Karpas-422 (cell line): ENCODE results near the gene SCP2D1. TPM values are rescaled to one million over a fixed set of nuclear protein-coding genes. Genes with fewer than 3 reads are reported as not detected.

Experiments used
- DNase-seq: peaks from one replicate; pipeline ENCODE4 v3.0.0-alpha.2; 2015
- H2AFZ ChIP-seq: fragments of 200-600 bp; sonication (generic); 2 replicates; pipeline ENCODE4 v1.6.1; 2014; ENCODE audit warnings: antibody characterized with exemption, low read length, mixed read lengths
- H3K27ac ChIP-seq: fragments of 200-600 bp; sonication (generic); 2 replicates; pipeline ENCODE4 v1.5.1; 2014; ENCODE audit warnings: mild to moderate bottlenecking, low read length, moderate library complexity
- H3K27me3 ChIP-seq: fragments of 200-600 bp; sonication (generic); 2 replicates; pipeline ENCODE4 v1.6.1; 2014; ENCODE audit warnings: low read length, mixed read lengths
- H3K36me3 ChIP-seq: fragments of 200-600 bp; sonication (generic); 2 replicates; pipeline ENCODE4 v1.6.1; 2014; ENCODE audit warnings: low read length, mixed read lengths; ENCODE audit not compliant: insufficient read depth
- H3K4me1 ChIP-seq: fragments of 200-600 bp; sonication (generic); 2 replicates; pipeline ENCODE4 v1.6.1; 2014; ENCODE audit warnings: mild to moderate bottlenecking, low read length, mixed read lengths
- H3K4me2 ChIP-seq: fragments of 200-600 bp; sonication (generic); 2 replicates; pipeline ENCODE4 v1.6.1; 2014; ENCODE audit warnings: low read length, low read depth, mild to moderate bottlenecking; ENCODE audit not compliant: poor library complexity, severe bottlenecking
- H3K4me3 ChIP-seq: fragments of 200-600 bp; sonication (generic); 2 replicates; pipeline ENCODE4 v1.5.1; 2014; ENCODE audit warnings: mild to moderate bottlenecking, antibody characterized with exemption, low read length, mixed read lengths
- H3K79me2 ChIP-seq: fragments of 200-600 bp; sonication (generic); 2 replicates; pipeline ENCODE4 v1.6.1; 2014; ENCODE audit warnings: mild to moderate bottlenecking, low read length, mixed read lengths
- H3K9ac ChIP-seq: fragments of 200-600 bp; sonication (generic); 2 replicates; pipeline ENCODE4 v1.6.0; 2014; ENCODE audit warnings: low read length
- H3K9me2 ChIP-seq: fragments of 200-600 bp; sonication (generic), shearing (Covaris generic); replicated peaks from 2 replicates; pipeline ENCODE4 v1.6.0; 2014; ENCODE audit warnings: mild to moderate bottlenecking, low read length, moderate library complexity; ENCODE audit not compliant: insufficient read depth
- H3K9me3 ChIP-seq: fragments of 300-700, 200-600 bp; sonication (generic); 2 replicates; pipeline ENCODE4 v1.6.1; 2014; ENCODE audit warnings: low read length, mixed read lengths
- H4K20me1 ChIP-seq: fragments of 200-600 bp; sonication (generic); 2 replicates; pipeline ENCODE4 v1.6.1; 2014; ENCODE audit warnings: mild to moderate bottlenecking, antibody characterized with exemption, low read length, low read depth; ENCODE audit not compliant: insufficient read depth
- total RNA-seq: library from RNA; depleted of rRNA; stranded (reverse); fragments of >200 nt; shearing (Covaris generic); gene quantifications from 2 replicates; pipeline ENCODE4 v1.2.3, GENCODE V29; 2014; ENCODE audit warnings: low replicate concordance

Gene SCP2D1
- total RNA-seq, 1 experiment from 2014 or later: not detected

DNA sequence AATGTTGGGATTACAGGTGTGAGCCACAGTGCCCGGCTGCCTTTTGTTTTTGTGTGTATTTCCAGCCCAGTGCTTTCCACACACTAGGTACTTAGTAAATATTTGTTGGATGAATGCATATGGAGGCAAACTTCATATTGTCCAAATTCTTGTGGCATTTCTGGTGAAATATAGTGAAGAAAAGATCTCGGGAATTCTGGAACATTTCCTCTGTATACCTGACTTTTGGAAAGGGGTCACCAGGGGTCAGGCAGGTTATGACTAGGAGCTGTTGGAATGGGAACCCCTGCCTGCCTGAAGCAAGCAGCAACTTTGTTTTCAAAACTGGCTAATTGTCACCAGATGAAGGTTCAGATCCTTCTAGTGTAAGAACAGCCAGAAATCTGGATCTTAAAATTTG lies 12.1 kb upstream of the SCP2D1 start:
- Histone ChIP-seq H3K4me3 (peak overlapping the region; percentile 34; the same call in 1 of the 2 replicates), H3K9ac (no peak overlapping the region), H2AFZ (0 out of 2 replicates have a peak overlapping the region, but pooled peaks have one; percentile 21), H3K9me3 (no peaks in the 10 kb centered on the region), H3K27me3 (no peaks in the 10 kb centered on the region), H4K20me1 (no peaks in the 10 kb centered on the region), H3K27ac (peak overlapping the region; percentile 41; the same call in 1 of the 2 replicates), H3K36me3 (no peaks in the 10 kb centered on the region), H3K9me2 (no peaks in the 10 kb centered on the region), H3K79me2 (no peaks in the 10 kb centered on the region), H3K4me1 (peaks cover 34% of the 10 kb centered on the region), H3K4me2 (peak overlapping the region; percentile 52)
- no peak for DNase-seq

DNA sequence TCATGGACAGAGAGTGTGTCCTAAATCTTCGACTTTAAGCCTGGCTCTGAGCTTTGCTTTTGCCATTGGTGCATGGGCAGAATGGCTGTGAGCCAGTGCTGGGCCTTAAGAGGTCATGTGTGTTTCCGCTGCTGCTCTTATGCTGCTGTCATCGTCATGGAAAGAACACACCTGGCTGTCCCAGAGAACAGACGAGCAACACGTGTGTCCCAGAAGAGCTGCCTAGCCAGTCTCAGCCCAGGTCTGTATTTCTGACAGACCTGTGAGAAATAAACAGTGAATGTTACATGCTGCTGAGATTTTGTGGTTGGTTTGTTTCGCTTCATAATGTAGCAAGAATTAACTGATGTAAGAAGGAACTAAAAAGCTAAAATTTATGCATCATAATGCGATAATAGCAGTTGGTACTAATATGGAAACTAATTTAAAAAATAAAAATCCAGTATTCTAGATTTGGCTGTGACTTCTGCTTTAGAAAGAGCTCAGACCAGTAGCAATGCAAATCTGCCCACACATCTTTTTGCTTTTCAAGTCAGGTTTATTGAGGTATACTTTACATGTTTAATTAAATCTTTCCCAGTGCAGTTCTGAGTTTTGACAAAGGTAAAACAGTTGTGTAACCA lies 11.5 kb upstream of the SCP2D1 start:
- Histone ChIP-seq H3K27me3 (no peaks in the 10 kb centered on the region), H3K79me2 (no peaks in the 10 kb centered on the region), H3K4me3 (peak overlapping the region; percentile 34), H3K36me3 (no peaks in the 10 kb centered on the region), H3K9me3 (no peaks in the 10 kb centered on the region), H3K27ac (peak overlapping the region; percentile 41), H3K9me2 (no peaks in the 10 kb centered on the region), H4K20me1 (no peaks in the 10 kb centered on the region), H3K4me1 (peaks cover 34% of the 10 kb centered on the region), H3K4me2 (peak overlapping the region; percentile 52), H2AFZ (0 out of 2 replicates have a peak overlapping the region, but pooled peaks have one; percentile 21), H3K9ac (peak overlapping the region; percentile 32; the same call in 1 of the 2 replicates)
- peak; percentile 83 for DNase-seq

DNA sequence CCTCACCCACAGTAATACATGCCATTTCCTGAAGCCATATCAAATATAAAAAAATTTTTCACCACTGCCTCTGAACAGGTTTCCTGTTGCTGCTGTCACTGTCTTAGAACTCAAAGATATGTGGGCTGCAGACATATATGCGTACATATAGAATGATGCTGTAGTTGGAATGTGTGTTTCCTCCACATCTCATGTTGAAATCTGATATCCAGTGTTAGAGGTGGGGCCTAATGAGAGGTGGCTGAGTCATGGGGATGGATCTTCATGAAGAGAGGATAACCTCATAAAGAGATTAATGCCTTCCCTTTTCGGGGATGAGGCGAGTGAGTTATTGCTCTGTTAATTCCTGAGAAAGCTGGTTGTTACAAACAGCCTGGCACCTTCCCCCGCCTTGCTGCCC lies 7.7 kb upstream of the SCP2D1 start:
- Histone ChIP-seq H3K36me3 (no peaks in the 10 kb centered on the region), H3K4me2 (no peak overlapping the region), H2AFZ (no peak overlapping the region), H3K4me3 (no peak overlapping the region), H3K9ac (no peak overlapping the region), H4K20me1 (no peaks in the 10 kb centered on the region), H3K4me1 (peaks cover 45% of the 10 kb centered on the region), H3K27ac (no peak overlapping the region), H3K27me3 (no peaks in the 10 kb centered on the region), H3K9me2 (no peaks in the 10 kb centered on the region), H3K9me3 (no peaks in the 10 kb centered on the region), H3K79me2 (no peaks in the 10 kb centered on the region)
- DNase-seq: no peak

DNA sequence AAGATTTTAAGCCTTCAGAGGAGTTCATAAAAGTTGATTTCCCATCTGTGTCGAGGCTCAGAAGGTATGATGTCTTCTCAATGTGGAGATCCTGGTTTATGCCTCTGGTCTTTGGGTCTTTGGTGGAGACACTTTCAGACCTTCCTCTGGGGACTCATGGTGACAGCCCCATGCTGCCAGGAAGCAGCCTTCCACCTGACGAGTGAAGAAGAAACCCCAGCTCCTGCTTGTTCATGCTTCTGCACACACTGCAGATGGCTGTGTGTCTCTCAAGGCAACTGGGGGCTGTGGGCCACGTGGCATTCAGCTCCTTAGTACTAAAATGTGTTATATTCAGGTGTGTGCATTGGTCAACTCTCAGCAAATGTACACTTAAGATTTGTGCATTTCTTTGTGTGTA lies 4.9 kb upstream of the SCP2D1 start:
- H3K9me3 ChIP-seq: no peaks in the 10 kb centered on the region
- H3K9ac ChIP-seq: no peak overlapping the region
- no peak overlapping the region for H3K4me2 ChIP-seq
- no peak for DNase-seq
- H3K9me2 ChIP-seq: no peaks in the 10 kb centered on the region
- H4K20me1 ChIP-seq: no peaks in the 10 kb centered on the region
- no peaks in the 10 kb centered on the region for H3K79me2 ChIP-seq
- H3K36me3 ChIP-seq: no peaks in the 10 kb centered on the region
- no peaks in the 10 kb centered on the region for H3K27me3 ChIP-seq
- H3K27ac ChIP-seq: no peak overlapping the region
- 0 out of 2 replicates have a peak overlapping the region, but pooled peaks have one; percentile 10 for H2AFZ ChIP-seq
- peaks cover 25% of the 10 kb centered on the region for H3K4me1 ChIP-seq
- no peak overlapping the region for H3K4me3 ChIP-seq

DNA sequence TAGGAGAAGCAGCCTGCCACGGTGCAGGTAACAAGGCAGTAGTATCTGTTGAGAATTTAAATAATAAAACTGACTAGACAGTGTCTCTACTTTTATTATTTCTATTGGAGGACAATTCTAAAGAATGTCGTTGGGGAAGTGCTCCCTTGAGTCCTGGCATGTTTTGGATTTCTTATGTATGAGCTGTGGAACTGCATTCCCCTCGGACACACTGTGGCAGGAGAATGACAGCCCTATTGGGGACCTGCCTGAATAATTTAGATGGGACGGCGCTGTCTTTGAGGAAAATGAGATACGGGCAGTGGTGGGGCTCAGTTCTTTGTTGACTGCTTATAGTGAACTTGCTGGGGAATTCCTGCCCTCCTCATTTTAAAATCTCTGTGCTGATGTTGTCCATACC lies 2.4 kb upstream of the SCP2D1 start:
- no peaks in the 10 kb centered on the region for H3K79me2 ChIP-seq
- H3K9me2 ChIP-seq: no peaks in the 10 kb centered on the region
- DNase-seq: no peak
- no peaks in the 10 kb centered on the region for H3K27me3 ChIP-seq
- no peak overlapping the region for H3K4me3 ChIP-seq
- peaks cover 12% of the 10 kb centered on the region for H3K4me1 ChIP-seq
- H3K4me2 ChIP-seq: no peak overlapping the region
- H3K27ac ChIP-seq: no peak overlapping the region
- no peak overlapping the region for H3K9ac ChIP-seq
- no peaks in the 10 kb centered on the region for H3K36me3 ChIP-seq
- no peaks in the 10 kb centered on the region for H4K20me1 ChIP-seq
- no peaks in the 10 kb centered on the region for H3K9me3 ChIP-seq
- no peak overlapping the region for H2AFZ ChIP-seq

- Histone ChIP-seq H3K9me3 (no peaks in the 10 kb centered on the region), H3K9ac (no peak overlapping the region), H3K36me3 (no peaks in the 10 kb centered on the region), H4K20me1 (no peaks in the 10 kb centered on the region), H2AFZ (no peak overlapping the region), H3K4me3 (no peak overlapping the region), H3K27ac (no peak overlapping the region), H3K4me1 (peaks cover 11% of the 10 kb centered on the region), H3K9me2 (no peaks in the 10 kb centered on the region), H3K79me2 (no peaks in the 10 kb centered on the region), H3K27me3 (no peaks in the 10 kb centered on the region), H3K4me2 (no peak overlapping the region)
- DNase-seq: no peak
These were observed 1.7 kb upstream of the SCP2D1 start for GRCh38 chr20:18811904-18812303.

DNA sequence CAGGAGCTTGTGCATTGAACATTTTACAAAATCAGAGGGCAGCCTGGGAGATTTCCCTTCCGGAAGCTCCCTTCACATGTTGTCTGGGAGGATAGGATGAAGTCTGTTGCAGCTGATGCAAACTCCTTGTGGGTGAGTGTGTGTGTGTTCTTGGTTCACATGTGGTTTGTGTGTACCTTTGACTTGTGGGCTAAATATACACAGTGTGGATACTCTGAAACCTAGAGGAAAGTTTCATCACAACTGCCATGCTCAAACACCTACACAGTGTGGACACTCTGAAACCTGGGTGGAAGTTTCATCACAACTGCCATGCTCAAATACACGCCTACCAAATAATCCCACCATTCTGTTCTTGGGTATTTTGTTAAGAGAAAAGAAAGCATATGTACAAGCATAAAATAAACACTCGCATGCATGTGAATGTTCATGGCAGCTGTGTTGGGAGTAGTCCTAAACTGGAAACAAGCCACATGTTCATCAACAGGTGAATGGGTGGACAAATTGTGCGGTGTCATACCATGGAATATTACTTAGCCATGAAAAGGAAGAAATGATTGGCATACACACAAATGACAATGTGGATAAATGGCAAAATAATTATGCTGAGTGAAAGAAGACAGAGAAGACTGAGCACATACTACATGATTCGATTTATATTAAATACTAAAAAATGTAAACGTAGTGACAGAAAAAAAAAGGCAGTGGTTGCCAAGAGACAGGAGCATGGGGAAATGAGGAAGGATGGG lies 1.8 kb downstream of the SCP2D1 start:
- Histone ChIP-seq H3K9ac (no peak overlapping the region), H3K9me2 (no peaks in the 10 kb centered on the region), H3K36me3 (no peaks in the 10 kb centered on the region), H3K9me3 (no peaks in the 10 kb centered on the region), H3K4me3 (no peak overlapping the region), H3K27ac (no peak overlapping the region), H3K79me2 (no peaks in the 10 kb centered on the region), H3K4me2 (no peak overlapping the region), H3K27me3 (no peaks in the 10 kb centered on the region), H4K20me1 (no peaks in the 10 kb centered on the region), H3K4me1 (no peaks in the 10 kb centered on the region), H2AFZ (no peak overlapping the region)
- DNase-seq: no peak

- H3K27me3 ChIP-seq: no peaks in the 10 kb centered on the region
- H3K27ac ChIP-seq: no peak overlapping the region
- no peak overlapping the region for H3K4me3 ChIP-seq
- no peaks in the 10 kb centered on the region for H3K36me3 ChIP-seq
- no peak overlapping the region for H2AFZ ChIP-seq
- no peaks in the 10 kb centered on the region for H3K9me2 ChIP-seq
- no peak overlapping the region for H3K4me2 ChIP-seq
- no peaks in the 10 kb centered on the region for H4K20me1 ChIP-seq
- H3K9ac ChIP-seq: no peak overlapping the region
- no peaks in the 10 kb centered on the region for H3K4me1 ChIP-seq
- DNase-seq: no peak
- no peaks in the 10 kb centered on the region for H3K9me3 ChIP-seq
- H3K79me2 ChIP-seq: no peaks in the 10 kb centered on the region
These were observed 9.2 kb downstream of the SCP2D1 start for GRCh38 chr20:18822832-18823231.
